ENCODE data around the gene CREB3L4.

GRCh38 chr1:153973071-153973470 lies 5.4 kb downstream of the CREB3L4 start:
- TF ChIP-seq CTCF (optimal IDR thresholded peaks at IDR 0.05 in 1 of 3, IDR thresholded peaks at IDR 0.05 in 1 of 3, conservative IDR thresholded peaks at IDR 0.05 in 1 of 3; ENCODE audit: extremely low read depth in 1 of 3, insufficient read depth in 2 of 3, low read length in 3 of 3) (no peak), EZH2 (IDR thresholded peaks at IDR 0.05; ENCODE audit: low read length) (no peak)
